ENCODE data around the gene EHD4. TPM values are rescaled to one million over a fixed set of nuclear protein-coding genes. Genes with fewer than 3 reads are reported as not detected.

Gene EHD4
- polyA plus RNA-seq, 2 donors = 12.7 to 13.4 TPM

- Histone ChIP-seq H3K27ac (ENCODE audit: low read depth in 2 of 2, low read length in 1 of 2) (no peak overlapping the region), H3K36me3 (ENCODE audit: control insufficient read depth in 2 of 2, insufficient read depth in 2 of 2, low read length in 1 of 2) (no peaks in the 10 kb centered on the region), H3K4me3 (ENCODE audit: low read depth in 1 of 2, low read length in 2 of 2) (no peak overlapping the region), H3K4me1 (ENCODE audit: control insufficient read depth in 2 of 2, insufficient read depth in 2 of 2, low read length in 1 of 2) (no peaks in the 10 kb centered on the region), H3K27me3 (ENCODE audit: control insufficient read depth in 1 of 2, insufficient read depth in 2 of 2, low read length in 2 of 2) (no peaks in the 10 kb centered on the region), H3K9me3 (ENCODE audit: control insufficient read depth in 2 of 2, insufficient read depth in 1 of 2, low read depth in 1 of 2, low read length in 1 of 2) (no peaks in the 10 kb centered on the region)
- WGBS, 2 donors = 19 to 22% methylated on average over 9 of the region's 9 CpGs
These were observed 17.4 kb upstream of the EHD4 start for GRCh38 chr15:41989573-41990242.

GRCh38 chr15:41988896-41989572 lies 16.7 kb upstream of the EHD4 start:
- Histone ChIP-seq H3K27me3 (ENCODE audit: control insufficient read depth in 1 of 2, insufficient read depth in 2 of 2, low read length in 2 of 2) (no peaks in the 10 kb centered on the region), H3K9me3 (ENCODE audit: control insufficient read depth in 2 of 2, insufficient read depth in 1 of 2, low read depth in 1 of 2, low read length in 1 of 2) (no peaks in the 10 kb centered on the region), H3K36me3 (ENCODE audit: control insufficient read depth in 2 of 2, insufficient read depth in 2 of 2, low read length in 1 of 2) (no peaks in the 10 kb centered on the region), H3K27ac (ENCODE audit: low read depth in 2 of 2, low read length in 1 of 2) (no peak overlapping the region), H3K4me1 (ENCODE audit: control insufficient read depth in 2 of 2, insufficient read depth in 2 of 2, low read length in 1 of 2) (no peaks in the 10 kb centered on the region), H3K4me3 (ENCODE audit: low read depth in 1 of 2, low read length in 2 of 2) (no peak overlapping the region)
- WGBS, 2 donors = 73 to 74% methylated on average over 21 of the region's 21 CpGs

- Histone ChIP-seq H3K36me3 (ENCODE audit: control insufficient read depth in 2 of 2, insufficient read depth in 2 of 2, low read length in 1 of 2) (no peaks in the 10 kb centered on the region), H3K4me3 (ENCODE audit: low read depth in 1 of 2, low read length in 2 of 2) (no peak overlapping the region), H3K4me1 (ENCODE audit: control insufficient read depth in 2 of 2, insufficient read depth in 2 of 2, low read length in 1 of 2) (no peaks in the 10 kb centered on the region), H3K9me3 (ENCODE audit: control insufficient read depth in 2 of 2, insufficient read depth in 1 of 2, low read depth in 1 of 2, low read length in 1 of 2) (no peaks in the 10 kb centered on the region), H3K27ac (ENCODE audit: low read depth in 2 of 2, low read length in 1 of 2) (no peak overlapping the region), H3K27me3 (ENCODE audit: control insufficient read depth in 1 of 2, insufficient read depth in 2 of 2, low read length in 2 of 2) (no peaks in the 10 kb centered on the region)
- 85 to 88% methylated on average over 10 to 11 of the region's 11 CpGs for WGBS, 2 donors
These were observed 15.5 kb upstream of the EHD4 start for GRCh38 chr15:41987925-41988275.

GRCh38 chr15:41987246-41987924 lies 15.0 kb upstream of the EHD4 start:
- no peak overlapping the region for H3K27ac ChIP-seq (ENCODE audit: low read depth in 2 of 2, low read length in 1 of 2)
- WGBS, 2 donors = 81 to 86% methylated on average over 17 of the region's 17 CpGs

GRCh38 chr15:41985236-41986160 lies 13.1 kb upstream of the EHD4 start:
- no peaks in the 10 kb centered on the region for H3K9me3 ChIP-seq (ENCODE audit: control insufficient read depth in 2 of 2, insufficient read depth in 1 of 2, low read depth in 1 of 2, low read length in 1 of 2)
- no peaks in the 10 kb centered on the region for H3K4me1 ChIP-seq (ENCODE audit: control insufficient read depth in 2 of 2, insufficient read depth in 2 of 2, low read length in 1 of 2)
- no peaks in the 10 kb centered on the region for H3K36me3 ChIP-seq (ENCODE audit: control insufficient read depth in 2 of 2, insufficient read depth in 2 of 2, low read length in 1 of 2)
- no peak overlapping the region for H3K4me3 ChIP-seq (ENCODE audit: low read depth in 1 of 2, low read length in 2 of 2)
- H3K27me3 ChIP-seq (ENCODE audit: control insufficient read depth in 1 of 2, insufficient read depth in 2 of 2, low read length in 2 of 2) = no peaks in the 10 kb centered on the region
- 90 to 91% methylated on average over 19 of the region's 19 CpGs for WGBS, 2 donors
- no peak overlapping the region for H3K27ac ChIP-seq (ENCODE audit: low read depth in 2 of 2, low read length in 1 of 2)

More at GRCh38 chr15:41987246-41987924, 15.0 kb upstream of the EHD4 start:
- Histone ChIP-seq H3K4me1 (ENCODE audit: control insufficient read depth in 2 of 2, insufficient read depth in 2 of 2, low read length in 1 of 2) (no peaks in the 10 kb centered on the region), H3K4me3 (ENCODE audit: low read depth in 1 of 2, low read length in 2 of 2) (no peak overlapping the region), H3K9me3 (ENCODE audit: control insufficient read depth in 2 of 2, insufficient read depth in 1 of 2, low read depth in 1 of 2, low read length in 1 of 2) (no peaks in the 10 kb centered on the region), H3K36me3 (ENCODE audit: control insufficient read depth in 2 of 2, insufficient read depth in 2 of 2, low read length in 1 of 2) (no peaks in the 10 kb centered on the region), H3K27me3 (ENCODE audit: control insufficient read depth in 1 of 2, insufficient read depth in 2 of 2, low read length in 2 of 2) (no peaks in the 10 kb centered on the region)

GRCh38 chr15:41984622-41985021 lies 12.3 kb upstream of the EHD4 start:
- Histone ChIP-seq H3K4me3 (ENCODE audit: low read depth in 1 of 2, low read length in 2 of 2) (no peak overlapping the region), H3K9me3 (ENCODE audit: control insufficient read depth in 2 of 2, insufficient read depth in 1 of 2, low read depth in 1 of 2, low read length in 1 of 2) (no peaks in the 10 kb centered on the region), H3K27ac (ENCODE audit: low read depth in 2 of 2, low read length in 1 of 2) (no peak overlapping the region), H3K27me3 (ENCODE audit: control insufficient read depth in 1 of 2, insufficient read depth in 2 of 2, low read length in 2 of 2) (no peaks in the 10 kb centered on the region), H3K4me1 (ENCODE audit: control insufficient read depth in 2 of 2, insufficient read depth in 2 of 2, low read length in 1 of 2) (no peaks in the 10 kb centered on the region), H3K36me3 (ENCODE audit: control insufficient read depth in 2 of 2, insufficient read depth in 2 of 2, low read length in 1 of 2) (no peaks in the 10 kb centered on the region)
- WGBS, 2 donors = 91 to 93% methylated on average over 5 of the region's 5 CpGs

- no peaks in the 10 kb centered on the region for H3K36me3 ChIP-seq (ENCODE audit: control insufficient read depth in 2 of 2, insufficient read depth in 2 of 2, low read length in 1 of 2)
- no peak overlapping the region for H3K4me3 ChIP-seq (ENCODE audit: low read depth in 1 of 2, low read length in 2 of 2)
- 91 to 92% methylated on average over 17 of the region's 17 CpGs for WGBS, 2 donors
These were observed 11.5 kb upstream of the EHD4 start for GRCh38 chr15:41983621-41984571.

GRCh38 chr15:41983221-41983620 lies 10.9 kb upstream of the EHD4 start:
- Histone ChIP-seq H3K27me3 (ENCODE audit: control insufficient read depth in 1 of 2, insufficient read depth in 2 of 2, low read length in 2 of 2) (no peaks in the 10 kb centered on the region), H3K27ac (ENCODE audit: low read depth in 2 of 2, low read length in 1 of 2) (no peak overlapping the region), H3K4me1 (ENCODE audit: control insufficient read depth in 2 of 2, insufficient read depth in 2 of 2, low read length in 1 of 2) (peaks cover 0 to 2% of the 10 kb centered on the region in 2 donors), H3K36me3 (ENCODE audit: control insufficient read depth in 2 of 2, insufficient read depth in 2 of 2, low read length in 1 of 2) (no peaks in the 10 kb centered on the region), H3K4me3 (ENCODE audit: low read depth in 1 of 2, low read length in 2 of 2) (no peak overlapping the region), H3K9me3 (ENCODE audit: control insufficient read depth in 2 of 2, insufficient read depth in 1 of 2, low read depth in 1 of 2, low read length in 1 of 2) (no peaks in the 10 kb centered on the region)
- 80 to 82% methylated on average over 7 of the region's 7 CpGs for WGBS, 2 donors

More at GRCh38 chr15:41983621-41984571, 11.5 kb upstream of the EHD4 start:
- Histone ChIP-seq H3K9me3 (ENCODE audit: control insufficient read depth in 2 of 2, insufficient read depth in 1 of 2, low read depth in 1 of 2, low read length in 1 of 2) (no peaks in the 10 kb centered on the region), H3K27ac (ENCODE audit: low read depth in 2 of 2, low read length in 1 of 2) (no peak overlapping the region), H3K27me3 (ENCODE audit: control insufficient read depth in 1 of 2, insufficient read depth in 2 of 2, low read length in 2 of 2) (no peaks in the 10 kb centered on the region), H3K4me1 (ENCODE audit: control insufficient read depth in 2 of 2, insufficient read depth in 2 of 2, low read length in 1 of 2) (peaks cover 0 to 2% of the 10 kb centered on the region in 2 donors)
